ENCODE results near the gene SKOR1. TPM values are rescaled to one million over a fixed set of nuclear protein-coding genes. Genes with fewer than 3 reads are reported as not detected.

The SKOR1 gene
- total and polyA plus RNA-seq, 2 of the 13 experiments (the other 11 are each of a cell fraction or from before 2014, with no cell fraction given): 0.09 to 0.11 TPM

DNA sequence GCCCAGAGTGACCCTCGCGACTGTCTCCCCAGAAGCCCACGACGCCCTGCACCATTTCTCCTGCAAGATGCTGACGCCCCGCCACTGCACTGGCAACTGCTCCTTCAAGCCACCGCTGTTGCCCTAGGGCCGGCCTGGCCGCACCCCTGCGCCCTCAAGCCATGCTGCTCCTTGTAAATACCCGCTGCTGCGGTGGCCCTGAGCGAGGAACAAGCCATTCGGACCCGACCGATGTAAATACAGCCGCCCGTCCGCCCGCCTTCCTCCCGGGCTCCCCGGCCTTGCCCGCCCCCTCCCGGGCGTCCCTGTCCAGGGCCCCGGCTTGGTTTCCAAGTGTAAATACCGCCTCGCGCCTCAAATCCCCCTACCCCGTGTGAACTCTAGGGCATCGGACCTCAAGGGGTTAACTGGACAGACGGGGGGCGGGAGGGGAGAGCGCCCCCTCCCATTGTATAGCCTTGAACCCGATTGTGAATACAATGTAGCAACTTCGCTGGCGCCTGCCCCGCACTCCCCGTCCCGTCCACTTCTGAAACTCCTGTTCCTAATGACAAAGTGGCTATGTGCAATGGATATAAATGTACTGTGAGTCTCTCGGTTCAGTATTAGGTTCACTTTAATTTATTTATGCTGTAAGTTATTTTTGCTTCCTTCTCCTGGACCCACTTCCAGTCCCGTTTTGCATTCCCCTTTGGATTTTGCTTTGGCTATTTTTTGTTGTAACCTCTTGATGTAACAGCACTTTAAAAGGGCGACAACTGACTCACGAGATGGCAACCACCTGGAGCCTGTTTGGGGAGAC lies 8.6 kb downstream of the SKOR1 start (continued):
- TF ChIP-seq YY1 (IDR thresholded peaks at IDR 0.05; ENCODE audit: insufficient read depth, insufficient replicate concordance, low read depth, low read length) (peak; percentile 30), ZNF781 (CRISPR knock-in tag; IDR thresholded peaks at IDR 0.05; ENCODE audit: borderline replicate concordance, not compliant biosample characterization) (no peak), EP300 (IDR thresholded peaks at IDR 0.05; ENCODE audit: low read depth in 2 of 2, low read length in 2 of 2) (no peak; a peak in 1 of 4 replicates), EP300 (CRISPR knock-in tag; IDR thresholded peaks at IDR 0.05; ENCODE audit: borderline replicate concordance) (no peak), ZNF496 (CRISPR knock-in tag; IDR thresholded peaks at IDR 0.05; ENCODE audit: insufficient replicate concordance) (no peak), SATB2 (CRISPR knock-in tag; IDR thresholded peaks at IDR 0.05) (no peak), ZNF839 (CRISPR knock-in tag; IDR thresholded peaks at IDR 0.05; ENCODE audit: borderline replicate concordance) (no peak), CCDC6 (CRISPR knock-in tag; IDR thresholded peaks at IDR 0.05) (no peak), KDM5A (IDR thresholded peaks at IDR 0.05; ENCODE audit: borderline replicate concordance, low read length) (no peak), DMAP1 (CRISPR knock-in tag; IDR thresholded peaks at IDR 0.05) (0 out of 2 replicates have a peak, but pooled peaks have one; percentile 21), HMG20A (CRISPR knock-in tag; IDR thresholded peaks at IDR 0.05; ENCODE audit: borderline replicate concordance) (no peak)
- TF ChIP-seq, protein P1, sequence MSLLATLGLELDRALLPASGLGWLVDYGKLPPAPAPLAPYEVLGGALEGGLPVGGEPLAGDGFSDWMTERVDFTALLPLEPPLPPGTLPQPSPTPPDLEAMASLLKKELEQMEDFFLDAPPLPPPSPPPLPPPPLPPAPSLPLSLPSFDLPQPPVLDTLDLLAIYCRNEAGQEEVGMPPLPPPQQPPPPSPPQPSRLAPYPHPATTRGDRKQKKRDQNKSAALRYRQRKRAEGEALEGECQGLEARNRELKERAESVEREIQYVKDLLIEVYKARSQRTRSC (CRISPR knock-in tag; IDR thresholded peaks at IDR 0.05; ENCODE audit: low read depth): no peak
- TF ChIP-seq, protein P2, sequence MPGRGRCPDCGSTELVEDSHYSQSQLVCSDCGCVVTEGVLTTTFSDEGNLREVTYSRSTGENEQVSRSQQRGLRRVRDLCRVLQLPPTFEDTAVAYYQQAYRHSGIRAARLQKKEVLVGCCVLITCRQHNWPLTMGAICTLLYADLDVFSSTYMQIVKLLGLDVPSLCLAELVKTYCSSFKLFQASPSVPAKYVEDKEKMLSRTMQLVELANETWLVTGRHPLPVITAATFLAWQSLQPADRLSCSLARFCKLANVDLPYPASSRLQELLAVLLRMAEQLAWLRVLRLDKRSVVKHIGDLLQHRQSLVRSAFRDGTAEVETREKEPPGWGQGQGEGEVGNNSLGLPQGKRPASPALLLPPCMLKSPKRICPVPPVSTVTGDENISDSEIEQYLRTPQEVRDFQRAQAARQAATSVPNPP (CRISPR knock-in tag; IDR thresholded peaks at IDR 0.05): no peak
- TF ChIP-seq, protein P3, sequence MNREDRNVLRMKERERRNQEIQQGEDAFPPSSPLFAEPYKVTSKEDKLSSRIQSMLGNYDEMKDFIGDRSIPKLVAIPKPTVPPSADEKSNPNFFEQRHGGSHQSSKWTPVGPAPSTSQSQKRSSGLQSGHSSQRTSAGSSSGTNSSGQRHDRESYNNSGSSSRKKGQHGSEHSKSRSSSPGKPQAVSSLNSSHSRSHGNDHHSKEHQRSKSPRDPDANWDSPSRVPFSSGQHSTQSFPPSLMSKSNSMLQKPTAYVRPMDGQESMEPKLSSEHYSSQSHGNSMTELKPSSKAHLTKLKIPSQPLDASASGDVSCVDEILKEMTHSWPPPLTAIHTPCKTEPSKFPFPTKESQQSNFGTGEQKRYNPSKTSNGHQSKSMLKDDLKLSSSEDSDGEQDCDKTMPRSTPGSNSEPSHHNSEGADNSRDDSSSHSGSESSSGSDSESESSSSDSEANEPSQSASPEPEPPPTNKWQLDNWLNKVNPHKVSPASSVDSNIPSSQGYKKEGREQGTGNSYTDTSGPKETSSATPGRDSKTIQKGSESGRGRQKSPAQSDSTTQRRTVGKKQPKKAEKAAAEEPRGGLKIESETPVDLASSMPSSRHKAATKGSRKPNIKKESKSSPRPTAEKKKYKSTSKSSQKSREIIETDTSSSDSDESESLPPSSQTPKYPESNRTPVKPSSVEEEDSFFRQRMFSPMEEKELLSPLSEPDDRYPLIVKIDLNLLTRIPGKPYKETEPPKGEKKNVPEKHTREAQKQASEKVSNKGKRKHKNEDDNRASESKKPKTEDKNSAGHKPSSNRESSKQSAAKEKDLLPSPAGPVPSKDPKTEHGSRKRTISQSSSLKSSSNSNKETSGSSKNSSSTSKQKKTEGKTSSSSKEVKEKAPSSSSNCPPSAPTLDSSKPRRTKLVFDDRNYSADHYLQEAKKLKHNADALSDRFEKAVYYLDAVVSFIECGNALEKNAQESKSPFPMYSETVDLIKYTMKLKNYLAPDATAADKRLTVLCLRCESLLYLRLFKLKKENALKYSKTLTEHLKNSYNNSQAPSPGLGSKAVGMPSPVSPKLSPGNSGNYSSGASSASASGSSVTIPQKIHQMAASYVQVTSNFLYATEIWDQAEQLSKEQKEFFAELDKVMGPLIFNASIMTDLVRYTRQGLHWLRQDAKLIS (CRISPR knock-in tag; IDR thresholded peaks at IDR 0.05): no peak
- TF ChIP-seq, protein P4, sequence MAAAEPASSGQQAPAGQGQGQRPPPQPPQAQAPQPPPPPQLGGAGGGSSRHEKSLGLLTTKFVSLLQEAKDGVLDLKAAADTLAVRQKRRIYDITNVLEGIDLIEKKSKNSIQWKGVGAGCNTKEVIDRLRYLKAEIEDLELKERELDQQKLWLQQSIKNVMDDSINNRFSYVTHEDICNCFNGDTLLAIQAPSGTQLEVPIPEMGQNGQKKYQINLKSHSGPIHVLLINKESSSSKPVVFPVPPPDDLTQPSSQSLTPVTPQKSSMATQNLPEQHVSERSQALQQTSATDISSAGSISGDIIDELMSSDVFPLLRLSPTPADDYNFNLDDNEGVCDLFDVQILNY (CRISPR knock-in tag; conservative IDR thresholded peaks at IDR 0.05): no peak
- TF ChIP-seq, protein P5, sequence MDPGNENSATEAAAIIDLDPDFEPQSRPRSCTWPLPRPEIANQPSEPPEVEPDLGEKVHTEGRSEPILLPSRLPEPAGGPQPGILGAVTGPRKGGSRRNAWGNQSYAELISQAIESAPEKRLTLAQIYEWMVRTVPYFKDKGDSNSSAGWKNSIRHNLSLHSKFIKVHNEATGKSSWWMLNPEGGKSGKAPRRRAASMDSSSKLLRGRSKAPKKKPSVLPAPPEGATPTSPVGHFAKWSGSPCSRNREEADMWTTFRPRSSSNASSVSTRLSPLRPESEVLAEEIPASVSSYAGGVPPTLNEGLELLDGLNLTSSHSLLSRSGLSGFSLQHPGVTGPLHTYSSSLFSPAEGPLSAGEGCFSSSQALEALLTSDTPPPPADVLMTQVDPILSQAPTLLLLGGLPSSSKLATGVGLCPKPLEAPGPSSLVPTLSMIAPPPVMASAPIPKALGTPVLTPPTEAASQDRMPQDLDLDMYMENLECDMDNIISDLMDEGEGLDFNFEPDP (CRISPR knock-in tag; conservative IDR thresholded peaks at IDR 0.05): no peak

Data from HepG2 (cell line).